GDM1 (cell line): Measurements from ENCODE around the gene PTPRN2.

Source experiments
- DNase-seq: peaks from one replicate; lab custom pipeline; 2025; lab: John Stamatoyannopoulos, UW

Gene PTPRN2

GRCh38 chr7:157827045-157827862 is 760.4 kb downstream of the PTPRN2 start:
- DNase-seq: no peak

- no peak for DNase-seq
These were observed 761.1 kb downstream of the PTPRN2 start for GRCh38 chr7:157826566-157826965.

GRCh38 chr7:157825325-157825724 is 762.3 kb downstream of the PTPRN2 start:
- DNase-seq: no peak

GRCh38 chr7:157824819-157825121 is 762.9 kb downstream of the PTPRN2 start:
- no peak for DNase-seq

- DNase-seq: no peak
These were observed 763.4 kb downstream of the PTPRN2 start for GRCh38 chr7:157824011-157824818.

- DNase-seq: no peak
These were observed 765.0 kb downstream of the PTPRN2 start for GRCh38 chr7:157822688-157823031.

GRCh38 chr7:157821959-157822687 is 765.5 kb downstream of the PTPRN2 start:
- no peak for DNase-seq

GRCh38 chr7:157820796-157821195 is 766.8 kb downstream of the PTPRN2 start:
- no peak for DNase-seq

- DNase-seq: no peak
These were observed 768.2 kb downstream of the PTPRN2 start for GRCh38 chr7:157819455-157819807.

- DNase-seq: no peak
These were observed 768.7 kb downstream of the PTPRN2 start for GRCh38 chr7:157818701-157819454.

GRCh38 chr7:157817944-157818700 is 769.5 kb downstream of the PTPRN2 start:
- no peak for DNase-seq

- no peak for DNase-seq
These were observed 770.2 kb downstream of the PTPRN2 start for GRCh38 chr7:157817433-157817832.

GRCh38 chr7:157816526-157817250 is 770.9 kb downstream of the PTPRN2 start:
- DNase-seq: no peak

- no peak for DNase-seq
These were observed 771.5 kb downstream of the PTPRN2 start for GRCh38 chr7:157816086-157816485.

- DNase-seq: no peak
These were observed 772.0 kb downstream of the PTPRN2 start for GRCh38 chr7:157815706-157816022.

GRCh38 chr7:157814931-157815705 is 772.5 kb downstream of the PTPRN2 start:
- no peak for DNase-seq

- no peak for DNase-seq
These were observed 773.6 kb downstream of the PTPRN2 start for GRCh38 chr7:157813741-157814661.

GRCh38 chr7:157813053-157813452 is 774.6 kb downstream of the PTPRN2 start:
- no peak for DNase-seq

- DNase-seq: no peak
These were observed 775.7 kb downstream of the PTPRN2 start for GRCh38 chr7:157811946-157812345.
